CD4-positive, alpha-beta memory T cell (primary cell): ENCODE measurements around the gene ADAM17. TPM values are rescaled to one million over a fixed set of nuclear protein-coding genes. Genes with fewer than 3 reads are reported as not detected.

Experiments used
- CTCF ChIA-PET: fragments of 350-600 bp; sonication (Branson Sonifier 250); formaldehyde crosslinking; loops from one replicate; lab custom pipeline; 2021; ENCODE audit warnings: inconsistent platforms; ENCODE audit not compliant: partially characterized antibody; lab: Charles Lee
- POLR2A ChIA-PET: fragments of 350-600 bp; sonication (Branson Sonifier 250); formaldehyde crosslinking; loops from one replicate; lab custom pipeline; 2021; ENCODE audit not compliant: partially characterized antibody; lab: Charles Lee
- DNase-seq, 5 donors: peaks; one replicate each; pipeline versions ENCODE4 v3.0.0 to v3.0.0-alpha.2; 2020 to 2022; ENCODE audit warnings: mixed read lengths in 1 of 5
- H3K27ac ChIP-seq: one replicate; pipeline ENCODE4 v1.7.0; 2013; ENCODE audit warnings: low read depth, low read length
- H3K27me3 ChIP-seq: 2 replicates; pipeline ENCODE4 v1.7.0; 2013; ENCODE audit warnings: mild to moderate bottlenecking, low read length, moderate library complexity; ENCODE audit not compliant: insufficient read depth
- H3K36me3 ChIP-seq: 2 replicates; pipeline ENCODE4 v1.7.0; 2013; ENCODE audit warnings: mild to moderate bottlenecking, low read length, moderate library complexity; ENCODE audit not compliant: insufficient read depth
- H3K4me1 ChIP-seq: 2 replicates; pipeline ENCODE4 v1.7.0; 2013; ENCODE audit warnings: mild to moderate bottlenecking, low read length, moderate library complexity; ENCODE audit not compliant: insufficient read depth
- H3K4me3 ChIP-seq, 2 donors: one replicate each; pipeline ENCODE4 v1.7.0; 2013; ENCODE audit warnings: low read length in 2 of 2, mild to moderate bottlenecking in 1 of 2
- H3K9me3 ChIP-seq, 2 donors: one replicate each; pipeline ENCODE4 v1.7.0; 2013; ENCODE audit warnings: low read length in 2 of 2, control low read depth in 1 of 2; ENCODE audit not compliant: control insufficient read depth in 1 of 2
- H3K27ac Mint-ChIP-seq, 7 donors: one replicate each; pipeline ENCODE4 v1.8.0; 2020 to 2021; ENCODE audit warnings: mixed read lengths in 7 of 7, mild to moderate bottlenecking in 6 of 7, inconsistent platforms in 3 of 7, moderate library complexity in 3 of 7
- H3K27me3 Mint-ChIP-seq, 2 donors: one replicate each; pipeline ENCODE4 v1.8.0; 2020 to 2021; ENCODE audit warnings: mixed read lengths in 2 of 2
- H3K36me3 Mint-ChIP-seq, 2 donors: one replicate each; pipeline ENCODE4 v1.8.0; 2020 to 2021; ENCODE audit warnings: mixed read lengths in 2 of 2, inconsistent platforms in 1 of 2, mild to moderate bottlenecking in 1 of 2
- H3K4me1 Mint-ChIP-seq, 4 donors: one replicate each; pipeline ENCODE4 v1.8.0; 2020 to 2021; ENCODE audit warnings: mixed read lengths in 4 of 4, mild to moderate bottlenecking in 1 of 4
- H3K4me3 Mint-ChIP-seq, 8 donors: one replicate each; pipeline ENCODE4 v1.8.0; 2020 to 2021; ENCODE audit warnings: mixed read lengths in 8 of 8, mild to moderate bottlenecking in 7 of 8, moderate library complexity in 6 of 8, inconsistent platforms in 3 of 8
- H3K9me3 Mint-ChIP-seq, 8 donors: one replicate each; pipeline ENCODE4 v1.8.0; 2020 to 2021; ENCODE audit warnings: mixed read lengths in 8 of 8, mild to moderate bottlenecking in 5 of 8, inconsistent platforms in 3 of 8, moderate library complexity in 1 of 8
- intact Hi-C: fragments of 100-400 bp; cut with micrococcal nuclease; formaldehyde crosslinking; loops from one replicate; pipeline ENCODE4 v1.15.1; 2023
- polyA plus RNA-seq, 2 donors: library from polyadenylated mRNA; unstranded; fragments of 300-500 nt; fragmentation: Illumina TruSeq; gene quantifications; one replicate each; pipeline ENCODE4 v1.2.3, GENCODE V29; 2021
- total RNA-seq, 2 experiments: library from RNA; stranded (reverse); gene quantifications; one replicate each; pipeline ENCODE4 v1.2.3, GENCODE V29; 2021

The ADAM17 gene
- total and polyA plus RNA-seq, 4 experiments from 2014 or later, result 8.1 to 35.6 (median 23.2) TPM

DNA sequence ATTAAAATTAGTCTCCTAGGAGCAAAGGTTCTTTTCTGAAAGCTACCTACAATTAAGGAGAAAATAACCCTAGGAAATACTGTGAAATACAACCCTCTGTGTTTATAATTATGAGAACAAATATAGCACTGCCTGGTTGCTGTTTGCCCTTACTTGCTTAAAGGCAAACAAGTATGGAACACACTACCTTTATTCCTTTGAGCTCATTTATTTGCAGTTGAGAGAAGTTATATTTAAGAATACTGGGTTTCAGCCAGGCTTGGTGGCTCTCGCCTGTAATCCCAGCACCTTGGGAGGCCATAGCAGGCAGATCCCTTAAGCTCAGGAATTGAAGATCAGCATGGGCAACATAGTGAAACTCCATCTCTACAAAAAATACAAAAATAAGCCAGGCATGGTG lies 104.4 kb downstream of the ADAM17 start:
- Mint-ChIP-seq H3K4me3 (no peak overlapping the region), H3K9me3 (no peaks in the 10 kb centered on the region), H3K4me1 (no peaks in the 10 kb centered on the region), H3K27me3 (no peaks in the 10 kb centered on the region), H3K27ac (peak overlapping the region in 1 of 7 donors; percentile 2), H3K36me3 (peaks cover 32 to 46% of the 10 kb centered on the region in 2 donors)
- Histone ChIP-seq H3K27me3 (no peaks in the 10 kb centered on the region), H3K9me3 (no peaks in the 10 kb centered on the region), H3K36me3 (peaks cover 18% of the 10 kb centered on the region), H3K27ac (no peak overlapping the region), H3K4me1 (no peaks in the 10 kb centered on the region), H3K4me3 (no peak overlapping the region)
- intact Hi-C loops, result no loop called here
- DNase-seq, result no peak
- POLR2A ChIA-PET, result interaction anchor here (1.0 kb wide), 1 partner anchor 27 kb away, joined by 3 read pairs; the partner anchor contains the start of genes CPSF3 and ITGB1BP1
- CTCF ChIA-PET, result no interaction called here

GRCh38 chr2:9445089-9445488 lies 110.5 kb downstream of the ADAM17 start:
- peaks cover 24% of the 10 kb centered on the region for H3K36me3 ChIP-seq
- no peaks in the 10 kb centered on the region for H3K27me3 ChIP-seq
- no peak overlapping the region for H3K4me3 ChIP-seq
- CTCF ChIA-PET, result no interaction called here
- peaks cover 6 to 19% (median 11%) of the 10 kb centered on the region in 4 donors for H3K4me1 Mint-ChIP-seq
- no peak for DNase-seq
- H3K27ac Mint-ChIP-seq, result peak overlapping the region in 3 of 7 donors; percentile 37 to 60 (median 48)
- no peaks in the 10 kb centered on the region for H3K9me3 ChIP-seq
- H3K36me3 Mint-ChIP-seq, result peaks cover 48 to 60% of the 10 kb centered on the region in 2 donors
- peak overlapping the region in 2 of 8 donors; percentile 9 to 11 for H3K4me3 Mint-ChIP-seq
- intact Hi-C loops, result no loop called here
- H3K27me3 Mint-ChIP-seq, result no peaks in the 10 kb centered on the region
- H3K4me1 ChIP-seq, result no peaks in the 10 kb centered on the region
- H3K27ac ChIP-seq, result no peak overlapping the region
- no peaks in the 10 kb centered on the region for H3K9me3 Mint-ChIP-seq
- POLR2A ChIA-PET, result no interaction called here

GRCh38 chr2:9443526-9443925 lies 112.1 kb downstream of the ADAM17 start:
- peak overlapping the region in 3 of 7 donors; percentile 11 to 65 (median 45) for H3K27ac Mint-ChIP-seq
- no peaks in the 10 kb centered on the region for H3K4me1 ChIP-seq
- no peak overlapping the region for H3K4me3 Mint-ChIP-seq
- ChIA-PET CTCF (interaction anchor here (0.5 to 1.6 kb wide), 2 partner anchors 103 to 327 kb away, joined by 3 read pairs; no protein-coding TSS in a partner anchor), POLR2A (no interaction called here)
- no peak for DNase-seq
- H3K27me3 ChIP-seq, result no peaks in the 10 kb centered on the region
- H3K36me3 ChIP-seq, result peaks cover 20% of the 10 kb centered on the region
- H3K27me3 Mint-ChIP-seq, result no peaks in the 10 kb centered on the region
- H3K4me1 Mint-ChIP-seq, result peaks cover 6 to 19% (median 11%) of the 10 kb centered on the region in 4 donors
- no peaks in the 10 kb centered on the region for H3K9me3 Mint-ChIP-seq
- no peaks in the 10 kb centered on the region for H3K9me3 ChIP-seq
- peaks cover 50 to 61% of the 10 kb centered on the region in 2 donors for H3K36me3 Mint-ChIP-seq
- intact Hi-C loops, result no loop called here
- no peak overlapping the region for H3K27ac ChIP-seq
- no peak overlapping the region for H3K4me3 ChIP-seq

DNA sequence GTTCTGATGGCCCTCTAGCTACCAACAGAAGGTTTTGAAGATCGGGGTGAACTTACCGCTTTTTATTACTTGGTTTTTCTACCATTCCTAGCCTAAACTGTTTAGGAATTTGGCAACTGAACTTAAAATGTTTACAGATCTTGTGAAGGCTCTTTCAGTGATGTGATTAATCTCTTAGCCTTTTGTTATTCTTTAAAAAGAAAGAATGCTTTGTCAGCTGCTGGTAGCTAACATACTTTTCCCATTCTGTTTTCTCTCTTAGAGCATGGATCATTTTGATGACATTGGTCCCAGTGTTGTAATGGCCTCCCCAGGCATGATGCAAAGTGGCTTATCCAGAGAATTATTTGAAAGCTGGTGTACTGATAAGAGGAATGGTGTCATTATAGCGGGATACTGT lies 114.1 kb downstream of the ADAM17 start:
- H3K4me3 ChIP-seq, result no peak overlapping the region
- H3K27me3 ChIP-seq, result no peaks in the 10 kb centered on the region
- intact Hi-C loops, result no loop called here
- H3K9me3 ChIP-seq, result no peaks in the 10 kb centered on the region
- no peak overlapping the region for H3K27ac ChIP-seq
- H3K4me1 Mint-ChIP-seq, result peaks cover 6 to 19% (median 11%) of the 10 kb centered on the region in 4 donors
- ChIA-PET CTCF (no interaction called here), POLR2A (no interaction called here)
- H3K27ac Mint-ChIP-seq, result no peak overlapping the region
- no peaks in the 10 kb centered on the region for H3K9me3 Mint-ChIP-seq
- H3K4me1 ChIP-seq, result no peaks in the 10 kb centered on the region
- no peak overlapping the region for H3K4me3 Mint-ChIP-seq
- H3K36me3 ChIP-seq, result peaks cover 29% of the 10 kb centered on the region
- no peaks in the 10 kb centered on the region for H3K27me3 Mint-ChIP-seq
- DNase-seq, result no peak
- H3K36me3 Mint-ChIP-seq, result peaks cover 58 to 63% of the 10 kb centered on the region in 2 donors

DNA sequence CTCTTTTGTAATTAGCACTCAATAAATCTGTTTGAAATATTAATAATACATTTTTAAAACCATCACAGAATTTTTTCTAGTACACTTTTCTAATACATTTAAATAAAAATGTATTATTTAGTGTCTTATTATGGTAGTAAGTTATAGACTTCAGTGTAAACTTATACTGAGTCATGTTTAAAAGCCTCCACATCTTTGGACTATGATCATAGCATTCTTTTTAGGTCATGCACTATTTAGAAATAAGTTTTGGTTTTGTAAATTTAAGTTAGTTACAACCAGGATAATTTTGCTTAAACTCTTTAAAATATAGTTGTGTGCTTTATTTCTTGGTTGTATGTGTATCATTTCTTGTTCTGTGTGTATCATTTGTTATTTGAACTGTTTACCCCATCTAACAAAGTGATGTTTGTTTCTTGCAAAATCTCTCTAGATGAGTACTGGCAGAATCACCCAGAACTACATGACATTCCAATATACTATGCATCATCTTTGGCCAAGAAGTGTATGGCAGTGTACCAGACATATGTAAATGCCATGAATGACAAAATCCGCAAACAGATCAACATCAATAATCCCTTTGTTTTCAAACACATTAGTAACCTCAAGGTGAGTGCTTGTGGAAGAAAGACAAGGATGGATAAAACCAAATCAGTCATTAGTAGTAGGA lies 115.4 kb downstream of the ADAM17 start:
- Mint-ChIP-seq H3K4me3 (no peak overlapping the region), H3K36me3 (peaks cover 57 to 58% of the 10 kb centered on the region in 2 donors), H3K27me3 (no peaks in the 10 kb centered on the region), H3K9me3 (no peaks in the 10 kb centered on the region), H3K4me1 (peaks cover 4 to 13% (median 6%) of the 10 kb centered on the region in 4 donors), H3K27ac (no peak overlapping the region)
- Histone ChIP-seq H3K9me3 (no peaks in the 10 kb centered on the region), H3K27me3 (no peaks in the 10 kb centered on the region), H3K36me3 (peaks cover 29% of the 10 kb centered on the region), H3K4me3 (no peak overlapping the region), H3K4me1 (no peaks in the 10 kb centered on the region), H3K27ac (no peak overlapping the region)
- intact Hi-C loops, result no loop called here
- ChIA-PET CTCF (no interaction called here), POLR2A (no interaction called here)
- DNase-seq, result no peak

- no peaks in the 10 kb centered on the region for H3K9me3 Mint-ChIP-seq
- H3K36me3 ChIP-seq, result peaks cover 29% of the 10 kb centered on the region
- CTCF ChIA-PET, result no interaction called here
- H3K27ac ChIP-seq, result no peak overlapping the region
- H3K9me3 ChIP-seq, result no peaks in the 10 kb centered on the region
- H3K27me3 ChIP-seq, result no peaks in the 10 kb centered on the region
- DNase-seq, result no peak
- no peak overlapping the region for H3K4me3 ChIP-seq
- H3K4me1 ChIP-seq, result no peaks in the 10 kb centered on the region
- H3K27ac Mint-ChIP-seq, result no peak overlapping the region
- POLR2A ChIA-PET, result no interaction called here
- peaks cover 2 to 8% (median 3%) of the 10 kb centered on the region in 4 donors for H3K4me1 Mint-ChIP-seq
- H3K4me3 Mint-ChIP-seq, result no peak overlapping the region
- intact Hi-C loops, result no loop called here
- peaks cover 59 to 60% of the 10 kb centered on the region in 2 donors for H3K36me3 Mint-ChIP-seq
- no peaks in the 10 kb centered on the region for H3K27me3 Mint-ChIP-seq
These were observed 116.1 kb downstream of the ADAM17 start for GRCh38 chr2:9439536-9439935.
